HL-60 (cell line): ENCODE results near the gene C1orf226.

Source experiments
- DNase-seq, 2 experiments: peaks; one replicate each; pipeline ENCODE4 v3.0.0-alpha.2; 2010 to 2020; ENCODE audit warnings: low read depth in 1 of 2, low spot score in 1 of 2
- H3K27ac ChIP-seq: fragments of 250-450 bp; sonication (Bioruptor Pico); replicated peaks from 2 replicates; pipeline ENCODE4 v1.5.1; 2020; ENCODE audit warnings: mild to moderate bottlenecking, moderate library complexity
- H3K27me3 ChIP-seq: fragments of 250-450 bp; sonication (Bioruptor Pico); 2 replicates; pipeline ENCODE4 v1.5.1; 2021; ENCODE audit warnings: mild to moderate bottlenecking, moderate library complexity; ENCODE audit not compliant: insufficient read depth, poor library complexity, severe bottlenecking
- H3K4me3 ChIP-seq: replicated peaks from 2 replicates; pipeline ENCODE4 v1.5.1; 2011; ENCODE audit warnings: mild to moderate bottlenecking, control low read depth, low read length; ENCODE audit not compliant: insufficient read depth
- CTCF ChIP-seq: IDR thresholded peaks from one replicate; pipeline ENCODE4 v1.5.1; 2011; ENCODE audit warnings: low read length, control low read depth, inconsistent platforms; ENCODE audit not compliant: insufficient read depth
- GABPA ChIP-seq: IDR thresholded peaks from 2 replicates; pipeline ENCODE4 v1.6.1; 2012; ENCODE audit warnings: low read depth
- POLR2AphosphoS5 ChIP-seq: IDR thresholded peaks from 2 replicates; pipeline ENCODE4 v1.6.1; 2012; ENCODE audit warnings: low read depth
- REST ChIP-seq: IDR thresholded peaks from 2 replicates; pipeline ENCODE4 v1.6.1; 2012; ENCODE audit warnings: low read depth; ENCODE audit not compliant: insufficient replicate concordance
- SPI1 ChIP-seq: IDR thresholded peaks from 2 replicates; pipeline ENCODE4 v1.6.1; 2012; ENCODE audit warnings: low read depth, mild to moderate bottlenecking, borderline replicate concordance

The C1orf226 gene

GRCh38 chr1:162386292-162387225 is 5.0 kb downstream of the C1orf226 start:
- no peak for TF ChIP-seq SPI1
- no peak for TF ChIP-seq CTCF
- TF ChIP-seq REST, result no peak
- no peak for TF ChIP-seq POLR2AphosphoS5
- no peak for TF ChIP-seq GABPA
- DNase-seq, result no peak
- no peak overlapping the region for H3K27ac ChIP-seq
- H3K4me3 ChIP-seq, result no peak overlapping the region
- no peaks in the 10 kb centered on the region for H3K27me3 ChIP-seq

- DNase-seq, result no peak
- H3K27ac ChIP-seq, result no peak overlapping the region
Observed at GRCh38 chr1:162387226-162388082, 5.9 kb downstream of the C1orf226 start.

More at GRCh38 chr1:162387226-162388082, 5.9 kb downstream of the C1orf226 start:
- Histone ChIP-seq H3K27me3 (no peaks in the 10 kb centered on the region), H3K4me3 (no peak overlapping the region)
- TF ChIP-seq CTCF (no peak), GABPA (no peak), REST (no peak), POLR2AphosphoS5 (no peak), SPI1 (no peak)
